Mucosa of descending colon (tissue), 3 donors: ENCODE results near the gene CEP72. TPM values are rescaled to one million over a fixed set of nuclear protein-coding genes. Genes with fewer than 3 reads are reported as not detected.

Experiments used
- ATAC-seq: fragments of 200-7000 bp; cut with Tn5 transposase; one replicate; pipeline ENCODE4 v1.9.1; 2020; ENCODE audit warnings: mild to moderate bottlenecking, moderate library complexity
- DNase-seq, 3 donors: peaks; one replicate each; pipeline ENCODE4 v3.0.0-alpha.2; 2020
- H3K36me3 ChIP-seq: fragments of 200-600 bp; one replicate; pipeline ENCODE4 v1.8.0; 2021; ENCODE audit warnings: low read depth, mild to moderate bottlenecking
- H3K4me1 ChIP-seq: fragments of 200-600 bp; one replicate; pipeline ENCODE4 v1.8.0; 2021; ENCODE audit warnings: low read depth, mild to moderate bottlenecking
- H3K4me3 ChIP-seq: fragments of 200-600 bp; one replicate; pipeline ENCODE4 v1.8.0; 2021; ENCODE audit warnings: mild to moderate bottlenecking
- H3K9me3 ChIP-seq: fragments of 200-600 bp; one replicate; pipeline ENCODE4 v1.8.0; 2021; ENCODE audit warnings: mild to moderate bottlenecking
- CTCF ChIP-seq: fragments of 200-600 bp; IDR thresholded peaks from one replicate; pipeline ENCODE4 v1.8.0; 2022; ENCODE audit warnings: antibody characterized with exemption, mild to moderate bottlenecking
- intact Hi-C, 2 donors: fragments of 100-400 bp; cut with DNase I in 1 of 2; cut with micrococcal nuclease in 1 of 2; formaldehyde crosslinking; loops; one replicate each; pipeline versions ENCODE4 v1.11.0 to v1.11.1; 2022; cut with DNase I, micrococcal nuclease
- total RNA-seq, 3 donors: library from RNA; stranded (reverse); fragmentation: NEBNext Ultra II Directional in 2 of 3; extraction: Animal tissue kit (Norgen Biotek cat#: 25700) in 2 of 3; gene quantifications; one replicate each; pipeline versions ENCODE4 v1.2.1 to v1.2.4, GENCODE V29; 2021 to 2023
- donor health status: DM: no; HTN: no; CAD: no; lungs with moderate emphysema.
- donor health status: DM: no; HTN: no; CAD: no.
- donor health status: DM: no; HTN: yes; CAD: no.

CEP72 gene
- total RNA-seq, 3 donors from 2014 or later: 7.3 to 9.7 (median 8.8) TPM

GRCh38 chr5:647727-648126 is 35.6 kb downstream of the CEP72 start:
- intact Hi-C loops: no loop called here
- no peak for ATAC-seq
- no peaks in the 10 kb centered on the region for H3K9me3 ChIP-seq
- no peak for TF ChIP-seq CTCF
- peak in 1 of 3 donors; percentile 21 for DNase-seq
- no peaks in the 10 kb centered on the region for H3K4me1 ChIP-seq
- H3K4me3 ChIP-seq: no peak overlapping the region
- no peaks in the 10 kb centered on the region for H3K36me3 ChIP-seq

GRCh38 chr5:651296-652022 is 39.3 kb downstream of the CEP72 start:
- H3K9me3 ChIP-seq: no peaks in the 10 kb centered on the region
- no peak for ATAC-seq
- TF ChIP-seq CTCF: no peak
- peak in 1 of 3 donors; percentile 36 for DNase-seq
- H3K4me3 ChIP-seq: no peak overlapping the region
- no peaks in the 10 kb centered on the region for H3K36me3 ChIP-seq
- no peaks in the 10 kb centered on the region for H3K4me1 ChIP-seq
- intact Hi-C loops: no loop called here

GRCh38 chr5:652023-652515 is 39.9 kb downstream of the CEP72 start:
- DNase-seq (peak in 1 of 3 donors; percentile 34), ATAC-seq (no peak)
- no peak for TF ChIP-seq CTCF
- H3K4me1 ChIP-seq: no peaks in the 10 kb centered on the region
- H3K4me3 ChIP-seq: no peak overlapping the region
- intact Hi-C loops: no loop called here
- H3K36me3 ChIP-seq: no peaks in the 10 kb centered on the region
- H3K9me3 ChIP-seq: no peaks in the 10 kb centered on the region

GRCh38 chr5:652773-653350 is 40.7 kb downstream of the CEP72 start:
- DNase-seq: peak in 2 of 3 donors; percentile 29 to 50
- no peaks in the 10 kb centered on the region for H3K4me1 ChIP-seq

GRCh38 chr5:654071-654778 is 42.1 kb downstream of the CEP72 start:
- no peak for TF ChIP-seq CTCF
- intact Hi-C loops: no loop called here
- DNase-seq (peak in 1 of 3 donors; percentile 18), ATAC-seq (no peak)
- Histone ChIP-seq H3K4me3 (no peak overlapping the region), H3K9me3 (no peaks in the 10 kb centered on the region), H3K36me3 (no peaks in the 10 kb centered on the region), H3K4me1 (no peaks in the 10 kb centered on the region)

More at GRCh38 chr5:652773-653350, 40.7 kb downstream of the CEP72 start:
- no peaks in the 10 kb centered on the region for H3K36me3 ChIP-seq
- H3K9me3 ChIP-seq: no peaks in the 10 kb centered on the region
- TF ChIP-seq CTCF: no peak
- intact Hi-C loops: no loop called here
- peak; percentile 59 for ATAC-seq
- no peak overlapping the region for H3K4me3 ChIP-seq
